ENCODE results near the gene UBE2N. TPM values are rescaled to one million over a fixed set of nuclear protein-coding genes. Genes with fewer than 3 reads are reported as not detected.

The UBE2N gene
- total RNA-seq, 4 donors from 2014 or later = 2.0 to 39.0 (median 22.3) TPM

DNA sequence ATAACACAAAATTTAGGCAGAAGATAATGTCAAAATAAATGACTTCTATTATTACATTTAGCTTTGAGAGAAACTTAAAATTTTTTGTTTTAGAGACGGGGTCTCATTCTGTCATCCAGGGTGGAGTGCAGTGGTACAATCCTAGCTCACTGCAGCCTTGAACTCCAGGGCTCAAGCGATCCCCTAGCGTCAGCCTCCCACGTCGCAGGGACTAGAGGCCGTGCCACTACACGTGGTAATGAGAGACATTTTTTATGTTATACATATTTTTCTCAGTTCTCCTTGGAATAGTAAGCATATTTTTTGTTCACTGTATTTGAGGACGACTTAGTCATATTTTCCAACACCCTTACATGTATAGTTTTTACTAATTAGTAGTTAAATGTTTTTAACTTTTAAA is 85.5 kb downstream of the UBE2N start:
- Histone ChIP-seq H3K9me3 (no peaks in the 10 kb centered on the region), H3K27ac (no peak overlapping the region), H3K36me3 (no peaks in the 10 kb centered on the region), H3K4me3 (no peak overlapping the region), H3K4me1 (no peaks in the 10 kb centered on the region), H3K27me3 (no peaks in the 10 kb centered on the region)
- no peak for DNase-seq
- no peak for TF ChIP-seq EP300 (IDR thresholded peaks at IDR 0.05; ENCODE audit: low read depth)
- TF ChIP-seq POLR2AphosphoS5 (IDR thresholded peaks at IDR 0.05) = no peak
- no peak for TF ChIP-seq POLR2A (IDR thresholded peaks at IDR 0.05)
- TF ChIP-seq, protein P1, sequence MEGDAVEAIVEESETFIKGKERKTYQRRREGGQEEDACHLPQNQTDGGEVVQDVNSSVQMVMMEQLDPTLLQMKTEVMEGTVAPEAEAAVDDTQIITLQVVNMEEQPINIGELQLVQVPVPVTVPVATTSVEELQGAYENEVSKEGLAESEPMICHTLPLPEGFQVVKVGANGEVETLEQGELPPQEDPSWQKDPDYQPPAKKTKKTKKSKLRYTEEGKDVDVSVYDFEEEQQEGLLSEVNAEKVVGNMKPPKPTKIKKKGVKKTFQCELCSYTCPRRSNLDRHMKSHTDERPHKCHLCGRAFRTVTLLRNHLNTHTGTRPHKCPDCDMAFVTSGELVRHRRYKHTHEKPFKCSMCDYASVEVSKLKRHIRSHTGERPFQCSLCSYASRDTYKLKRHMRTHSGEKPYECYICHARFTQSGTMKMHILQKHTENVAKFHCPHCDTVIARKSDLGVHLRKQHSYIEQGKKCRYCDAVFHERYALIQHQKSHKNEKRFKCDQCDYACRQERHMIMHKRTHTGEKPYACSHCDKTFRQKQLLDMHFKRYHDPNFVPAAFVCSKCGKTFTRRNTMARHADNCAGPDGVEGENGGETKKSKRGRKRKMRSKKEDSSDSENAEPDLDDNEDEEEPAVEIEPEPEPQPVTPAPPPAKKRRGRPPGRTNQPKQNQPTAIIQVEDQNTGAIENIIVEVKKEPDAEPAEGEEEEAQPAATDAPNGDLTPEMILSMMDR (IDR thresholded peaks at IDR 0.05) = no peak
- in situ Hi-C loops (cut with MboI; ENCODE audit: low pct_ligation_motif_present in 1 of 4, low pct_unique_long_range_greater_than_20kb in 1 of 4, low sequenced_read_pairs in 3 of 4) = no loop called here
- WGBS, 2 donors (ENCODE audit: low coverage in 1 of 2) = 92 to 93% methylated on average over 8 of the region's 8 CpGs
- intact Hi-C loops (cut with DNase I; ENCODE audit: low total_unique reads) = no loop called here

Small RNA genes within 50 kb of the gene (small RNA-seq; reads per million reads assigned to genes)
- 0 reads per million in 4 donors for gene RF00019

Other genes with a start within 250 kb of the UBE2N start
- gene NUDT4, start 64.0 kb downstream of the UBE2N start, total RNA-seq = 100 to 1,000 TPM in 2 of 4 donors, 10 to 100 TPM in 2; 65.3 to 111 (median 90.9) TPM
- 10 to 100 TPM; 10.5 to 45.1 (median 27.2) TPM for gene MRPL42, start 25.6 kb upstream of the UBE2N start, total RNA-seq
- 100 to 1,000 TPM in 2 of 4 donors, 10 to 100 TPM in 2; 45.5 to 213 (median 79.4) TPM for gene SOCS2, start 130.7 kb upstream of the UBE2N start, total RNA-seq
- 10 to 100 TPM; 45.6 to 59.3 (median 56.3) TPM for gene CRADD, start 235.4 kb upstream of the UBE2N start, total RNA-seq

Measured in transverse colon (tissue), 4 donors.